ENCODE results near the gene C6orf163. TPM values are rescaled to one million over a fixed set of nuclear protein-coding genes. Genes with fewer than 3 reads are reported as not detected.

The C6orf163 gene
- total and polyA plus RNA-seq, 2 of the 4 experiments (the other 2 are of a cell fraction): 0.55 to 0.90 TPM

DNA sequence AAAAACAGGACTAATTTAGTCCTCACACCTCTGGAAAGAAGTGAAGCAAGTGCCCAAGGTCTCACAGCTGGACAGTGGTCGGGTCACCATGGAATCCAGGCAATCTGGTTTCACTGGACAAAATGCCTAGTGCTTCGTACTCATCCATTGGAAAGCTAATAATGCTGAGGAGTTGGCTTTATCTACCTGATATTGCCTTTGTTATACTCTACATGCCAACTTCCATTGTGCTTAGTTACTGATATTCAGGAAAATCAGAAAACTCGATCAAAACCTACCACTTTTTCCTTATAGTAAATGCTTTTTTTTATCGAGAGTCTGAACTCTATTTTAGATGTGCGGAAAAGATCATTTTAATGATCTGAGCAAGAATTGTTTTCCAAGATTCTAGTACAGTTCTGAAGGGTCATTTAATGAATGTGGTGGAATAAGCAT is 64.1 kb downstream of the C6orf163 start:
- no peak overlapping the region for H2BK5ac ChIP-seq (ENCODE audit: low read depth, low read length, poor library complexity, severe bottlenecking)
- peak overlapping the region; percentile 32; the same call in 1 of the 2 replicates for H3K56ac ChIP-seq (ENCODE audit: extremely low read depth, insufficient read depth, low read length)
- peak overlapping the region; percentile 79; the same call in 1 of the 2 replicates for H3K4ac ChIP-seq (ENCODE audit: low read depth, low read length)
- no peak overlapping the region for H2BK20ac ChIP-seq (ENCODE audit: low read depth, low read length)
- in situ Hi-C loops (cut with MboI; ENCODE audit: low sequenced_read_pairs) (no loop called here), dilution Hi-C loops (cut with HindIII; ENCODE audit: low sequenced_read_pairs, unreplicated experiment) (no loop called here), intact Hi-C loops (cut with micrococcal nuclease) (loop anchor here (5.0 to 10.0 kb wide), 3 partner anchors 64 to 756 kb away; partner anchors contain the start of genes CNR1 and SLC35A1)
- TF ChIP-seq MAZ (IDR thresholded peaks at IDR 0.05; ENCODE audit: borderline replicate concordance, low read depth, low read length) (no peak), MXI1 (IDR thresholded peaks at IDR 0.05; ENCODE audit: borderline replicate concordance, low read depth, low read length) (no peak), RCOR1 (IDR thresholded peaks at IDR 0.05; ENCODE audit: insufficient replicate concordance, low read length) (no peak), FOS (IDR thresholded peaks at IDR 0.05; ENCODE audit: low read depth, low read length) (no peak), CEBPB (IDR thresholded peaks at IDR 0.05; ENCODE audit: low read depth, low read length) (no peak), CHD1 (IDR thresholded peaks at IDR 0.05; ENCODE audit: low read depth, low read length) (no peak), POLR2A (IDR thresholded peaks at IDR 0.05; ENCODE audit: low read depth, low read length) (no peak), USF2 (IDR thresholded peaks at IDR 0.05; ENCODE audit: low read depth, low read length) (no peak), NFE2L2 (IDR thresholded peaks at IDR 0.05; ENCODE audit: low read depth, low read length) (no peak), BHLHE40 (IDR thresholded peaks at IDR 0.05; ENCODE audit: low read depth, low read length) (no peak), MAFK (IDR thresholded peaks at IDR 0.05; ENCODE audit: low read depth, low read length) (no peak), RFX5 (IDR thresholded peaks at IDR 0.05; ENCODE audit: low read depth, low read length) (no peak), ELK1 (IDR thresholded peaks at IDR 0.05; ENCODE audit: borderline replicate concordance, low read depth, low read length) (no peak), SMC3 (IDR thresholded peaks at IDR 0.05; ENCODE audit: low read depth, low read length) (no peak), RAD21 (IDR thresholded peaks at IDR 0.05; ENCODE audit: low read length) (no peak)
- TF ChIP-seq, protein P1, sequence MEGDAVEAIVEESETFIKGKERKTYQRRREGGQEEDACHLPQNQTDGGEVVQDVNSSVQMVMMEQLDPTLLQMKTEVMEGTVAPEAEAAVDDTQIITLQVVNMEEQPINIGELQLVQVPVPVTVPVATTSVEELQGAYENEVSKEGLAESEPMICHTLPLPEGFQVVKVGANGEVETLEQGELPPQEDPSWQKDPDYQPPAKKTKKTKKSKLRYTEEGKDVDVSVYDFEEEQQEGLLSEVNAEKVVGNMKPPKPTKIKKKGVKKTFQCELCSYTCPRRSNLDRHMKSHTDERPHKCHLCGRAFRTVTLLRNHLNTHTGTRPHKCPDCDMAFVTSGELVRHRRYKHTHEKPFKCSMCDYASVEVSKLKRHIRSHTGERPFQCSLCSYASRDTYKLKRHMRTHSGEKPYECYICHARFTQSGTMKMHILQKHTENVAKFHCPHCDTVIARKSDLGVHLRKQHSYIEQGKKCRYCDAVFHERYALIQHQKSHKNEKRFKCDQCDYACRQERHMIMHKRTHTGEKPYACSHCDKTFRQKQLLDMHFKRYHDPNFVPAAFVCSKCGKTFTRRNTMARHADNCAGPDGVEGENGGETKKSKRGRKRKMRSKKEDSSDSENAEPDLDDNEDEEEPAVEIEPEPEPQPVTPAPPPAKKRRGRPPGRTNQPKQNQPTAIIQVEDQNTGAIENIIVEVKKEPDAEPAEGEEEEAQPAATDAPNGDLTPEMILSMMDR (conservative IDR thresholded peaks at IDR 0.05; ENCODE audit: low read depth, low read length): no peak
- H4K91ac ChIP-seq (ENCODE audit: insufficient read depth, low read depth, low read length): no peak overlapping the region
- no peak overlapping the region for H2AK5ac ChIP-seq (ENCODE audit: low read depth, low read length)
- peak overlapping the region; percentile 99 for H2AFZ ChIP-seq (replicated peaks; ENCODE audit: low read length, poor library complexity)
- CTCF ChIA-PET: interaction anchor here (1.1 kb wide), 1 partner anchor 8 kb away, joined by 3 read pairs; no protein-coding TSS in a partner anchor
- POLR2A ChIA-PET (ENCODE audit: unreplicated experiment): no interaction called here
- H3K9me3 ChIP-seq (ENCODE audit: control insufficient read depth, insufficient read depth, low read length): no peaks in the 10 kb centered on the region
- H3K4me1 ChIP-seq (ENCODE audit: control insufficient read depth, insufficient read depth, low read length): no peaks in the 10 kb centered on the region
- H3K9me1 ChIP-seq (ENCODE audit: insufficient read depth, low read length): no peaks in the 10 kb centered on the region
- peak overlapping the region; percentile 94 for H3K14ac ChIP-seq (replicated peaks; ENCODE audit: low read depth, low read length)
- DNase-seq: no peak
- ATAC-seq (ENCODE audit: low read depth): peak; percentile 8
- H3K9ac ChIP-seq (ENCODE audit: low read depth, low read length): peak overlapping the region; percentile 88
- H2BK120ac ChIP-seq (ENCODE audit: low read depth, low read length): no peak overlapping the region
- peak overlapping the region; percentile 77; the same call in 1 of the 2 replicates for H3K18ac ChIP-seq (ENCODE audit: low read depth, low read length)
- no TSS peak for BruUV-seq (replicated peaks)
- H4K8ac ChIP-seq (ENCODE audit: low read depth in 2 of 2, low read length in 2 of 2): peak overlapping the region; percentile 31 to 87; a peak in 3 of 4 replicates
- H3K4me2 ChIP-seq (ENCODE audit: low read depth, low read length): peak overlapping the region; percentile 99
- H3K27ac ChIP-seq (ENCODE audit: insufficient read depth, low read length): peak overlapping the region; percentile 58; the same call in 1 of the 2 replicates
- no peak overlapping the region for H2AK9ac ChIP-seq (replicated peaks; ENCODE audit: low read depth, low read length, poor library complexity)
- no peaks in the 10 kb centered on the region; the same call in 1 of the 2 replicates for H4K20me1 ChIP-seq (ENCODE audit: insufficient read depth, low read length)
- peak overlapping the region; percentile 85 for H3K4me3 ChIP-seq (ENCODE audit: insufficient read depth, low read depth, low read length)
- peak overlapping the region; percentile 56; the same call in 1 of the 2 replicates for H4K5ac ChIP-seq (ENCODE audit: low read depth, low read length)
- peak overlapping the region; percentile 69; the same call in 1 of the 2 replicates for H3K23ac ChIP-seq (ENCODE audit: low read depth, low read length)
- H2BK15ac ChIP-seq (ENCODE audit: low read depth, low read length): no peak overlapping the region
- H3K36me3 ChIP-seq (ENCODE audit: control insufficient read depth, insufficient read depth, low read length): no peaks in the 10 kb centered on the region
- H3K27me3 ChIP-seq (ENCODE audit: control insufficient read depth, insufficient read depth, low read length): no peaks in the 10 kb centered on the region; the same call in 1 of the 2 replicates
- no peaks in the 10 kb centered on the region for H3K79me1 ChIP-seq (ENCODE audit: low read depth in 1 of 2, low read length in 2 of 2)
- WGBS, 2 experiments (ENCODE audit: extremely low coverage in 2 of 2, insufficient read length in 1 of 2): no CpG with 5 or more reads among the region's 5 CpGs

All from IMR-90 (cell line).